HG03378 (cell line): ENCODE results near the gene NRROS.

ENCODE experiments used
- ATAC-seq: cut with Tn5 transposase; IDR thresholded peaks from one replicate; pipeline ENCODE4 v1.9.1; 2021; ENCODE audit warnings: mild to moderate bottlenecking, moderate library complexity; ENCODE audit not compliant: unreplicated experiment

The NRROS gene

GRCh38 chr3:196673632-196674031, 34.1 kb downstream of the NRROS start:
- ATAC-seq = no peak

DNA sequence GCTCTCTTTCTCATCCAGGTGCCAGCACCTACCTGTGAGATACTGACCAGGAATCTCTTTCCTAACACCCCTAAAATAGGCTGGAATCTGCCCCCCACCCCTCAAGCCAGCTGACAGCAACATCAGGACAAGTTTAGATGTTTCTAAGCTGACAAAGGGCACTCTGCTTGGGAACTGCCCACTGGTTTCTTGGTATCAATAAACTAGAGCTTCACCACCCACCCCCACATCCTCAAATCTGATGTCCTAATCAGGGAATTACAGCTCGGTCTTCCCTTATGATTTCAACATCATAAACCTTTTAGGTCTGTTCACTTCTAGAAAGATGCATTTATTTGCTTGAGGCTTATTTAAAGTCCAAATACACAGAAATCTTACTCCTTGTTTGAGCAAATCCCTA, 37.9 kb downstream of the NRROS start:
- ATAC-seq = no peak

GRCh38 chr3:196677931-196678330, 38.4 kb downstream of the NRROS start:
- ATAC-seq = no peak

DNA sequence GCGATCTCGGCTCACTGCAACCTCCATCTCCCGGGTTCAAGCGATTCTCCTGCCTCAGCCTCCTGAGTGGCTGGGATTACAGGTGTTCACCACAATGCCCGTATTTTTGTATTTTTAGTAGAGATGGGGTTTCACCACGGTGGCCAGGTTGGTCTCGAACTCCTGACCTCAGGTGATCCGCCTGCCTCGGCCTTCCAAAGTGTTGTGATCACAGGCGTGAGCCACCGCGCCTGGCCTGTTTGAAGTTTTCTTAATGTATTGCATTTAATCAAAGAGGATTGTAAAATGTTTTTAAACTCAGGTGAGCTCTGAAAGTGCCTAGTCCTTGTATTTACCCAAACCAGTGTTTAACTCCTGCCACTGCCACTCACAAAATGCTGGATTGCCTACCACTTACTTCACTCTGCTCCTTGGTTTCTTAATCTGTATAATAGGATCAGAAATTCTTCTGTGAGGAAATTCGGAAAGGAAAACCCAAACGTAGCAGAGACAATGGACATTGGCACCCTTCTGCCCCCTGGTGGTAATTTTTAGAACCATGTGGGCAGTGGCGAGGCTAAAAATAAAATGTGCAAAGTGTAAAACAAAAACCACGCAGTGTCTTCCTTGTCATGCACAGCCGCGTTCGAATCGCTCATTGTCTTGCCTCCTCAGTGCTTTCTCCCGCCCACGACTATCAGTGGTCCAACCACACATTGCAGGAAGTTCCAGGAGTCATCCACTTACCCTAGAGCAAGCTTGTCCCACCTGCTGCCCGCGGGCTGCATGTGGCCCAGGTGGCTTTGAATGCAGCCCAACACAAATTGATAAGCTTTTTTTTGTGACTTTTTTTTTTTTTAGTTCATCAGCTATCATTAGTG, 45.3 kb downstream of the NRROS start:
- peak; percentile 91 for ATAC-seq

- no peak for ATAC-seq
Measured at GRCh38 chr3:196686436-196686835, 46.9 kb downstream of the NRROS start.

DNA sequence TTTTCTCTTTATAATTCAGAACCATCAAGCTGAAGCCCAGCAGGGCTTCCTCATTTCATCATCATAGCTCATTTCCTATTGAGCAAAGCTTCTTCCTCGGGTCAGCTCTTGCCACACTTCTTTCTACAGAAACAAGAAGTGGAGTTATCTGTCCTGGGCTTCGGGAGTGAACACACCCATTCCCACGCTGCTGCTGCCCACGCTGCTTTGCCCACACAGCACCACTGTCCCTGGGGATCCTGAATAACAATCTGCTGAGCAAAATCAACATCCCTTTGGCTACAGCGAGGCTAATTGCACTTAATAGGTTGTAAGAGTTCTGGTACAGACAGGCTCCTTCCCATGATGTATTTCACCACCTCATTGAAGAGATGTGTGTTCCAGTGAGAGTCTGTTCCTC, 48.9 kb downstream of the NRROS start:
- no peak for ATAC-seq

- no peak for ATAC-seq
Measured at GRCh38 chr3:196689941-196690660, 50.6 kb downstream of the NRROS start.

- ATAC-seq = no peak
Measured at GRCh38 chr3:196691386-196691785, 51.9 kb downstream of the NRROS start.

GRCh38 chr3:196694202-196694638, 54.7 kb downstream of the NRROS start:
- ATAC-seq = no peak

DNA sequence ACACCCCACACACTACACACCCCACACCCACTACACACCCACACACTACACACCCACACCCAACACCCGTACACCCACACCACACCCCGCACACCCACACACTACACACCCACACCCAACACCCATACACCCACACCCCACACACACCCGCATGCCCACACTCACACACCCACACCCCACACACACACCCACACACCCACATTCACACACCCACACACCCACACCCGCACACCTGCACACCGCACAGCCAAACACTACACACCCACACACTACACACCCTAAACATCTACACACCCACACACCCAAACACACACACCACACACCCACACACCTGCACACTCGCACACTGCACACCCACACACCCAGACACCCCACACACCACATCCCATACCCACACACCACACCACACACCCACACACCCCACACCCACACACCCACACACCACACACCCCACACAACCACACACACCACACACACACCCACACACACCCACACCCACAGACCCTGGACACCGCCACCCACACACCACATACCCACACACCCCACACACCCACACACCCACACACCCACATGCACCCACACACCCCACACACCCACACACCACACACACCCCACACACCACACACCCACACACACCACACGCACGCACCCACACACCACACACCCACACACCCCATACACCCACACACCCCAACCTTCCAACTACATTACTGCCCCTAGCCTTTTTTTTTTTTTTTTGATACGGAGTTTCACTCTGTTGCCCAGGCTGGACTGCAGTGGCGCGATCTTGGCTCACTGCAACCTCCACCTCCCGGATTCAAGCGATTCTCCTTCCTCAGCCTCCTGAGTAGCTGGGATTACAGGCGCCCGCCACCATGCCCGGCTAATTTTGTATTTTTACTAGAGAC, 55.7 kb downstream of the NRROS start:
- no peak for ATAC-seq

GRCh38 chr3:196695849-196696226, 56.3 kb downstream of the NRROS start:
- no peak for ATAC-seq

GRCh38 chr3:196697270-196697669, 57.8 kb downstream of the NRROS start:
- no peak for ATAC-seq

- no peak for ATAC-seq
Measured at GRCh38 chr3:196699749-196700148, 60.3 kb downstream of the NRROS start.

DNA sequence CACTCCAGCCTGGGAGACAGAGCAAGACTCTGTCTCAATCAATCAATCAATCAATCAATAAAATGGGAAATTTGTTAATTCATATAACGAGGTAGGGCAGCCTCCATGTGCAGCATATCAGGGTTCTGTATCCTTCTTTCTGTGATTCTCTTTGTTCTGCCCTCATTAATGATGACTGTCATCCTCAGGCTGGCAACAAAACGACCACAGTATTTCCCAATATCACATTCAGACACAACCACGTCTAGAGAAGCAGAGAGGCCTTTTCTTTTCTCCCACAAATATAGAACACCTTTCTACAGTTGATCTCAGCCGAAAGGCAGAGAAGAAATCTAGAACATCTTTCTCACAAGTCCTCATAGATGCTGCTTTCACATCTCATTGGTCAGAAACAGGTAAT, 61.3 kb downstream of the NRROS start:
- no peak for ATAC-seq

DNA sequence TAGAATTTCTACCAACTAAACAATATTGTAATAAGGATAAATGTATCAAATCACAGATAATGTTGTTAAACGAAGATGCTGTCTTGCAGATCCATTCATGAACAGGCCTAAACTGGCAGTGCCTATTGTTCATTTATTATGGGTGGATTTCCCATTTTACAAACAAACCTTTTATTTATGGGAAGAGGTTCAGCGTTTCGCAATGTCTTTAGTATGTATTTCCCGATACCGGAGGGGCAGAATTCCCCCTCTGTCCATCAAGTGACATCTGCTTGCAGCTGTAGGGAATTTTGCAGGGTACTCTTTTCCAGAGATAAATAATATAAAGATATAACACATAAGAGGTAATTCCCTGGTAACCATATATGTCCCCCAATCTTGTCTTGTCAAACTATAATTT, 66.8 kb downstream of the NRROS start:
- no peak for ATAC-seq

DNA sequence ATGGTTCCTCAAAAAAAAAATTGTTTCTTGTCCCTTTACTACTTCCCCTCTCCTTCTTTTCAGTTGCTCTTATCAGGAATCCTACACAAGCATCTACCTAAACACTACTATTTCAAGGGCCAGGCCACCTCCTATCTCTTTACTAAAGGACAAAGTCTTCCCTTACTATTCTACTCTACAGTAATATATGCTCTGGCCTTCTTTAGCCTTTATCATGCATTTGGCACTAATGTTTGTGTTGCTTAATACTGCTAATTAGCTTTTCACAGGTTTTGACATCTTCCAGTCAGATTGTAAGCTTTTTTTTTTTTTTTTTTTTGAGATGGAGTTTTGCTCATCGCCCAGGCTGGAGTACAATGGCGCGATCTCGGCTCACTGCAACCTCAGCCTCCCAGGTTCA, 67.2 kb downstream of the NRROS start:
- no peak for ATAC-seq

DNA sequence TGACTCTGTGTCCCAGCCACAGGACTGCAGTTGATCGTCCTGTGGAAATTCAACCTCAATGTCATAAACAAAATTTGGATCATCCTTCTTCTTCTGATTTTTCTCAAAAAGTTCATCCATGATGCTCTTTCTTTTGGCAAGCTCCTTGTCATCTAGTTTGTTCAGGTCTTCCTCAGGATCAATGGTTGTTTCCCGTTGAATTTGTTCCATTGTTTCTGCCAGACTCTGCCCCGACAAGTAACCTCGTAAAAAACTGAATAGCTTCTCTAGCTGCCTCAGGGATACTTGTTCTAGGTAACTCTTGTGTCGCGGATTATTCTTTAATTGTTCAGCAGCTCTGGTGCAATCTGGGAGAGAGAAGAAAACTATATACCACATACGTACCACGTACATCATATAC, 68.1 kb downstream of the NRROS start:
- no peak for ATAC-seq

GRCh38 chr3:196708467-196708866, 69.0 kb downstream of the NRROS start:
- no peak for ATAC-seq
